K562 (cell line): ENCODE results near the gene ARHGAP23. TPM values are rescaled to one million over a fixed set of nuclear protein-coding genes. Genes with fewer than 3 reads are reported as not detected.

Experiments
- C11orf30 ChIP-seq: fragments of 450-650 bp; IDR thresholded peaks from 2 replicates; pipeline ENCODE4 v1.6.1; 2016; ENCODE audit warnings: low read depth, mild to moderate bottlenecking
- CREB3 ChIP-seq: fragments of 450-650 bp; conservative IDR thresholded peaks from 2 replicates; pipeline ENCODE4 v1.6.1; 2016; ENCODE audit warnings: missing genetic modification characterization, low read depth, mild to moderate bottlenecking, missing compliant biosample characterization, moderate library complexity
- DPF2 ChIP-seq: fragments of 450-650 bp; IDR thresholded peaks from 2 replicates; pipeline ENCODE4 v1.6.1; 2016
- MGA ChIP-seq: fragments of 450-650 bp; IDR thresholded peaks from 2 replicates; pipeline ENCODE4 v1.6.1; 2016; ENCODE audit warnings: mild to moderate bottlenecking, moderate library complexity
- PKNOX1 ChIP-seq: fragments of 450-650 bp; IDR thresholded peaks from 2 replicates; pipeline ENCODE4 v1.6.1; 2016
- polyA plus RNA-seq, 8 experiments: library from polyadenylated mRNA; depleted of rRNA in 4 of 8; stranded (reverse) in 5 of 8; unstranded in 3 of 8; fragments of >200 nt; fragmentation: Nextera tagmentation in 2 of 8; fragmentation: Illumina TruSeq in 1 of 8; extraction: Ambion mirVana in 2 of 8; extraction: Trizol in 1 of 8; gene quantifications; 2 replicates each; pipeline versions ENCODE4 v1.2.1 to v1.2.3, GENCODE V29; 2011 to 2014; ENCODE audit warnings: inconsistent platforms in 1 of 8, missing spikeins in 1 of 8
- total RNA-seq, 7 experiments: library from RNA; depleted of rRNA in 6 of 7; stranded (reverse); fragments of >200 nt in 6 of 7; fragmentation: Illumina TruSeq in 2 of 7; extraction: Trizol in 2 of 7; gene quantifications; 2 replicates each; pipeline versions ENCODE4 v1.2.1 to v1.2.3, GENCODE V29; 2011 to 2021; ENCODE audit warnings: low replicate concordance in 1 of 7

The ARHGAP23 gene
- total and polyA plus RNA-seq, 9 of the 15 experiments (the other 6 are each of a cell fraction or from before 2014, with no cell fraction given), result 0.01 to 2.7 (median 0.70) TPM

- TF ChIP-seq MGA (no peak), C11orf30 (0 out of 2 replicates have a peak, but pooled peaks have one; percentile 19), PKNOX1 (peak; percentile 64), CREB3 (tag) (no peak), DPF2 (0 out of 2 replicates have a peak, but pooled peaks have one; percentile 18)
Measured at GRCh38 chr17:38550661-38551060, 122.4 kb downstream of the ARHGAP23 start (continued).
